Measurements from ENCODE around the gene ARRB1.
A peak's percentile ranks its signal among the peaks of the same experiment; 100 is the strongest.
"Not testable (repeated sequence)": the region's sequence is repeated elsewhere in the genome, so short reads cannot be mapped to it uniquely, and the experiment has no call there.

ARRB1 gene
- 119 to 284 (median 187) reads per million in 18 experiments for total RNA-seq

- no peak for DNase-seq
Measured at GRCh38 chr11:75351541-75351790, at the start of gene ARRB1. Gene ARRB1, minus strand, starts transcription at chr11:75351661. Its CDS starts 54 bp downstream, at chr11:75351607.

GRCh38 chr11:75400146-75400865, 48.8 kb upstream of the ARRB1 start:
- DNase-seq: peak in 1 of 2 donors; percentile 5

- peak; percentile 94 for DNase-seq
Measured at GRCh38 chr11:75399344-75400145, 48.1 kb upstream of the ARRB1 start, which contains the start of gene RPS3. Gene RPS3, plus strand, starts transcription at chr11:75399518. Its CDS starts 30 bp downstream, at chr11:75399548.

- no peak for DNase-seq
Measured at GRCh38 chr11:75398906-75399305, 47.4 kb upstream of the ARRB1 start.

- DNase-seq: no peak
Measured at GRCh38 chr11:75394085-75394840, 42.8 kb upstream of the ARRB1 start.

GRCh38 chr11:75389925-75390324, 38.5 kb upstream of the ARRB1 start:
- no peak for DNase-seq

GRCh38 chr11:75389276-75389605, 37.8 kb upstream of the ARRB1 start:
- no peak for DNase-seq

- peak; percentile 77 to 81 for DNase-seq
Measured at GRCh38 chr11:75388386-75389275, 37.2 kb upstream of the ARRB1 start.

- DNase-seq: no peak
Measured at GRCh38 chr11:75387736-75388294, 36.4 kb upstream of the ARRB1 start.

GRCh38 chr11:75386942-75387630, 35.6 kb upstream of the ARRB1 start:
- no peak for DNase-seq

GRCh38 chr11:75384438-75385080, 33.1 kb upstream of the ARRB1 start:
- DNase-seq: peak; percentile 79 to 82

GRCh38 chr11:75383246-75383645, 31.8 kb upstream of the ARRB1 start:
- peak; percentile 38 to 61 for DNase-seq

GRCh38 chr11:75380716-75381420, 29.4 kb upstream of the ARRB1 start:
- peak; percentile 63 to 83 for DNase-seq

- no peak for DNase-seq
Measured at GRCh38 chr11:75380245-75380644, 28.8 kb upstream of the ARRB1 start.

- DNase-seq: not testable (repeated sequence)
Measured at GRCh38 chr11:75378776-75379175, 27.3 kb upstream of the ARRB1 start.

- no peak for DNase-seq
Measured at GRCh38 chr11:75376175-75376574, 24.7 kb upstream of the ARRB1 start.

- no peak for DNase-seq
Measured at GRCh38 chr11:75375626-75376025, 24.2 kb upstream of the ARRB1 start.

GRCh38 chr11:75374646-75375045, 23.2 kb upstream of the ARRB1 start:
- no peak for DNase-seq

GRCh38 chr11:75373201-75373600, 21.7 kb upstream of the ARRB1 start:
- no peak for DNase-seq
